Cardiac septum (tissue), 1 donor: ENCODE data around the gene BPIFB6. TPM values are rescaled to one million over a fixed set of nuclear protein-coding genes. Genes with fewer than 3 reads are reported as not detected.

Experiments used
- DNase-seq: peaks from one replicate; pipeline ENCODE4 v3.0.0-alpha.2; 2020; ENCODE audit warnings: low spot score
- intact Hi-C: fragments of 100-400 bp; cut with DNase I; formaldehyde crosslinking; loops from one replicate; pipeline ENCODE4 v1.14.0; 2022
- total RNA-seq: library from RNA; stranded (reverse); fragmentation: NEBNext Ultra II Directional; extraction: Animal tissue kit (Norgen Biotek cat#: 25700); gene quantifications from one replicate; pipeline ENCODE4 v1.2.1, GENCODE V29; 2021
- donor health status: DM: no; HTN: no; CAD: no.

Gene BPIFB6
- total RNA-seq, 1 donor from 2014 or later: not detected

DNA sequence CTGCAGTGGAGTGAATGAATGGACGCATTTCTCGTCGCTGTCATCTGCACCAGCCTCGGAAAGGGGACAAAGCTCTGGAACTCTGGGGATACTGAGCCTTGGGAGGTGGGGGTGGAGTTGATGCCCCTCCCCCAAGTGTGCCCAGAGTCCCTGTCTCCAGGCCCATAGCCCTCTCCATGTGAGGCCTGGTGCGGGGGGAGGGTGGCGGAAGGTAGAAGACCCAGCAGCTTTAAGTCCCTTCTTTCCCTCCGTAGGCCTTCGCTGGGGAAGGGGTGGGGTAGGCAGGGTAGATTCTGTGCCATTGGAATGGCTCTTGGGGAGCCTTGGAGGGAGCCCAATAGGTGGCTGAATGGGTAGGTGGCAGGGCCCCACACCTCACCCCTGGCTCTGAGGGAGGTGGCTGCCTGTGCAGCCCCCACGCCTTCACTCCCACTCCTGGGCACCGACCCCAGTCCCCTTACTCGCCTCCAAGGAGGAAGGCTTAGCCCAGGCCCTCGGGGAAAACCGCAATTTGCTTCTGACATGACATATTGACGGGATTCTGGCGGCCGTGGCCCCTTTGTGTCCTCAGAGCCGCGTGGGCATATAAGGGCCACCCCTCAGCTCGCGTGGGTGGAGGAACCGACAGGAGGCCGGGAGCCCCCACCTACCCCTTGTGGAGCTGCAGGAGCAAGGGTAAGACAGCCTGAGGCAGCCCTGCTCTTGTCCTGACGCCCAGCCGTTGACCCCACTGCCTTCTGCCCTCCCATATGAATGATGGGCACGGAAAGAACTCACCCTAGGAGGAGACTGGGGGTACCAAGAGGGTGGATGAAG is 22.1 kb downstream of the BPIFB6 start, which contains the start of gene BPIFB3:
Gene BPIFB3 (plus strand): TSS at position 613 of the 816 bp plus-strand sequence. CDS start 1,533 bp downstream, outside the sequence.
- intact Hi-C loops: no loop called here
- no peak for DNase-seq

- intact Hi-C loops: no loop called here
- no peak for DNase-seq
Measured at GRCh38 chr20:33054381-33054780, 22.9 kb downstream of the BPIFB6 start.

GRCh38 chr20:33054791-33055190 is 23.3 kb downstream of the BPIFB6 start:
- DNase-seq: no peak
- intact Hi-C loops: no loop called here

- intact Hi-C loops: no loop called here
- no peak for DNase-seq
Measured at GRCh38 chr20:33059136-33059535, 27.7 kb downstream of the BPIFB6 start.

- no peak for DNase-seq
- intact Hi-C loops: no loop called here
Measured at GRCh38 chr20:33059741-33060390, 28.4 kb downstream of the BPIFB6 start.

DNA sequence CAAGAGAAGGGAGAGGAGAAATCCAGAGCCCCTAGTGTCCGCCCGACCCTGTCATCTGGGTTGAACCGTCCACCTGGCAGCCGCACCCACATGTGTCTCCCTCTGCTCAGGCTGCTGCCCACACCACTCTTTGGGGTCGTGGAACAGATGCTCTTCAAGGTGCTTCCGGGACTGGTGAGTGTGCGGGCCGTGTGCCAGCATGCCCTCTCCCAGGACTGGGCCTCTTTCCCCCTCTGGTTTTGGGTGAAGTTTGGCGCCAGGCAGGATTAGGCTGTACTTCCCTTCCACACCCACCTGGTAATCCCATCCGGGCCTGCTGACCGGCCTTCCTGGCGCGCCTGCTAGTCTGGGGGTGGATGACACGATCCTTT is 30.2 kb downstream of the BPIFB6 start:
- no peak for DNase-seq
- intact Hi-C loops: no loop called here

GRCh38 chr20:33062105-33062824 is 30.8 kb downstream of the BPIFB6 start:
- DNase-seq: no peak
- intact Hi-C loops: no loop called here

DNA sequence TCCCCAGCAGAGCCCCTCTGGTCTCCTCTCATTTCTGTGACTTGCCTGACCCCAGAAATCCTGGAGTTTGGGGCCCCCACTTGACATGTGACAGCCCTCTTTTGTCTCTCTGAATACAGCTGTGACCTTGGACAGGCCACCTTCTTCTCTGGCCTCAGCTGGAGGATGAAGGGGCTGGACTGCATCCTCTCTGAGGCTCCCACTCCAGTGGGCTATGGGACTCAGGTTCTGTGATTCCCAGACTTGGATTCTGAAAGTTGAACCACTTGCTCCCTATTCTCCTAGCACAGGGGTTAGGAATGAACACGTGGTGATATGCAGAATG is 31.3 kb downstream of the BPIFB6 start:
- no peak for DNase-seq
- intact Hi-C loops: no loop called here

DNA sequence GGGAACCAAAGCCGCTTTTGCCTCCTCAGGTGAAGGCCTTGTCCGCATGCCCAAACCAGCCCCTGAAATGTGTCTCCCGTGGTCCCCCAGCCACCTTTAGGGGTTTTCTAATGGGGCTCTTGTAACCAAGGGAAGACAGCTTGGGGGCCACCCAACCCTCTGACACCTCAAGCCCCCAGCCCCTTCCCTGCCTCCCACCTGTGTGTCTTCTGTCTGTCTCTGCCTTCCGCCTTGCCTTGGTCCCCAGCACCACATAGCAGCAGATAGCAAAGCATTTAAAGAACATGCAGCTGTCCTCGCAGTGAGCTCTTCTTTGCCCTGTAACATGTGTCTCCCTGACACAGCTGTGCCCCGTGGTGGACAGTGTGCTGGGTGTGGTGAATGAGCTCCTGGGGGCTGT is 31.8 kb downstream of the BPIFB6 start:
- no peak for DNase-seq
- intact Hi-C loops: no loop called here

DNA sequence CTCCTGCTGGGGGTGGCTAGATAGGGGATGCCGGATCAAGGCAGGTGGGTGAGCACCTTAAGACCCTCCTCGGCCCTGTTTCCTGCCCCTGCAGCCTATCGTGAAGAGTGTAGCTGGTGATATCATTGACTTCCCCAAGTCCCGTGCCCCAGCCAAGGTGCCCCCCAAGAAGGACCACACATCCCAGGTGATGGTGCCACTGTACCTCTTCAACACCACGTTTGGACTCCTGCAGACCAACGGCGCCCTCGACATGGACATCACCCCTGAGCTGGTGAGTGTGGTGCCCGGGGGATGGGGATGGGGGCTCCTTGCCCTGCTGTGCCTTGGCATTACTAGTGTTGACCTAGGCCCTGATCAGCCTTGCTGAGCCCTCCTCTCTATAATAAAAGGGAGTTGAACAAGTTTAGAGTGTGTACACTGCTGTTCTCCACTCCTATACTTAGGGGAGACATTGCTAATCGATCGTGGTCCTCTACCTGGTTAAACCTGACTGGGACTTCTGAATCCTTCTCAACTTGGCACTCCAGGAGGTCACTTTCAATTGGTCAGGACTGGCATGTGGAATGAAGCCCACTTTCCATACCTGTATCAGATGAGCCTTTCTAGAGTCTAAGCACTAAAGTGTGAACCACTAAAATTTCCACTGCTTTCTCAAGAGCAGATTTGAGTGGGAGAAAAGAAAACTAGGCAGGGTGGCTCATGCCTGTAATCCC is 33.3 kb downstream of the BPIFB6 start:
- intact Hi-C loops: no loop called here
- no peak for DNase-seq

GRCh38 chr20:33065785-33066184 is 34.3 kb downstream of the BPIFB6 start:
- intact Hi-C loops: no loop called here
- DNase-seq: no peak

- DNase-seq: no peak
- intact Hi-C loops: no loop called here
Measured at GRCh38 chr20:33067806-33068205, 36.4 kb downstream of the BPIFB6 start.

- no peak for DNase-seq
- intact Hi-C loops: no loop called here
Measured at GRCh38 chr20:33068251-33068939, 36.9 kb downstream of the BPIFB6 start.

DNA sequence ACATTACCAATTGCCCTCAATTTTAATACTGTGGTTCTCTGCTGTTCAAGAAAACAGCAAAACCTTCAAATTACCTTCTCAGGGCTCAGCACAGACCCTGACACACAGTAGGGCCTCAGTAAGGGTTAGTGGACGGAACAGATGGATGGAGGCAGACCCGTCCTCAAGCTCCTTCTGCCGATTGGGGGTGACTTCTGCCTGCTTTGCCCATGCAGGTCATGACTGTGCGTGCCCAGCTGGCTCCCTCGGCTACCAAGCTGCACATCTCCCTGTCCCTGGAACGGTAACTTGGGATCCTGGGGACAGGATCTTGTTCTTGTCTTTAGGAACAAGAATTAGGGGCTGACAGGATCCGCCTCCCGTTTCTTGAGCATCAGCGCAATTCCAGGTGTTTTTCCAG is 38.2 kb downstream of the BPIFB6 start:
- DNase-seq: no peak
- intact Hi-C loops: no loop called here

- DNase-seq: no peak
- intact Hi-C loops: no loop called here
Measured at GRCh38 chr20:33070111-33071053, 38.9 kb downstream of the BPIFB6 start.

DNA sequence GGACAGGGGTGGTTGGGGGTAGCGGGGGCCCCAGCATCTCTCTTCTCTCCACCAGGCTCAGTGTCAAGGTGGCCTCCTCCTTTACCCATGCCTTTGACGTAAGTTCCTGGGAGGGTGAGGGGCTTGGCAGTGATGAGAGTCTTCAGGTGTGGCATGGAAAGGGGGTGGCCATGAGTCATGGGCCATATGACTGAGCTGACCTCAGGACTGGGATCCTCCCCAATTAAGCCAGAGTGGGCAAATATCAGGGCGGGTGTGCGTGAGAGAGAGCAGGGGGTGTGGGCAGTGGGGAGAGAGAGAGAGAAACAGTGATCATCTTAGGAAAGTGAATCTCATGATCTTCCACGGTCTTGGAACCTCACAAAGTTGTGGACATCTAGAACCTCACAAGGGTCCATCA is 39.8 kb downstream of the BPIFB6 start:
- intact Hi-C loops: no loop called here
- no peak for DNase-seq

DNA sequence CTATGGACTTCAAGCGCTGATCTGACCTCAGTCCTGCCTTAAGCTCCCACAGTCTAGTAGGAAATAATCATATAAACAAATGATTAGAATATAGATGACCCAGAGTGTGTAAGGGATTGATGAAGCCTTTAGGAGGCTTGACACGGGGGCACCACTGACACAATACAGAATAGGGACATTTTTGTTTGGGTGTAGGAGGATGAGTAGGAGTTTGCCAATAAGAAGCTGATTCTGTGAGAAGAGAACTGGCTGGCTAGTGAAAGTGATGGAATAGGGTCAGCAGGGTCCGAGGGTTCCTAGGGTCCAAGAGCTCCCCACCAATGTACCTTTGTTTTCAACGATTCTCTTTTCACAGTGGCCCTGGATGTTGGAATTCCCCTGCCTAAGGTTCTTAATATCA is 40.9 kb downstream of the BPIFB6 start:
- intact Hi-C loops: no loop called here
- no peak for DNase-seq

DNA sequence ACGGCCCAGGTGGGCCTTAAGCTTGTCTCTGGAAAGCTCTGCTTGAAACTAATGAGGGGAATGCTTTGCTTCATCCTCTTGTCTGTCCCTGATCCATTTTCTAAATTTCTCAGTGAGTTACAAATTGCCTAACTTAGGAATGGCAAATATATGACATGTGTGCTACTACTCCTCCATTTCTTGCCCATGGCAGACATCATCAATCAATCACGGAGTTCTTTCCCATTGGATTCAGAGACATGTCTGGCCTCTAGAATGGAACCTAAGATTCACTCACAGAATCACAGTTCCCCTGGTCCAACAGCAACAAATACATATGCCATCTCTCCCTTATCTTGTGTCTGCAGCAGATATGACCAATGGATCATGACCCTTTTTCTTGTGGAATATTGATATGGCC is 41.4 kb downstream of the BPIFB6 start:
- DNase-seq: no peak
- intact Hi-C loops: no loop called here
